GM18907 (cell line): ENCODE results near the gene IL20.

ENCODE experiments used
- ATAC-seq: cut with Tn5 transposase; IDR thresholded peaks from one replicate; pipeline ENCODE4 v1.9.1; 2021; ENCODE audit warnings: mild to moderate bottlenecking, moderate library complexity; ENCODE audit not compliant: unreplicated experiment

IL20 gene

GRCh38 chr1:206873603-206874188 is 8.3 kb downstream of the IL20 start:
- ATAC-seq, result no peak

GRCh38 chr1:206875752-206876377 is 10.4 kb downstream of the IL20 start:
- no peak for ATAC-seq

DNA sequence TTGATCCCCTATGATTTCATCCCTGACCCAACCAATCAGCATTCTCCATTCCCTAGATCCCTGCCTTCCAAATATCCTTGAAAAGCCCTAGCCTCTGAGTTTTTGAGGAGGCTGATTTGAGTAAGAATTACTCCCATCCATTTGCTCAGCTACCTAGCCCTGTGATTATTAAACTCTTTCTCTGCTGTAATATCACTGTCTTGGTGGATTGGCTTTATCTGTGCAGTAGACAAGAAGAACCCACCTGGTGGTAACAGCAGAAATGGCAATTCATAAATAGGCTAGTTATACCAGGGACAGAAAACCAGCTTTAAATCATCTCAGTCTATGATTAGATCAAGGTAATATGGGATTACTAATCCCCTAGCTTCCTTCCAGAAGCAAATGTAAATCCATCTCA is 13.0 kb downstream of the IL20 start:
- no peak for ATAC-seq

GRCh38 chr1:206880314-206880713 is 14.9 kb downstream of the IL20 start:
- ATAC-seq, result no peak

DNA sequence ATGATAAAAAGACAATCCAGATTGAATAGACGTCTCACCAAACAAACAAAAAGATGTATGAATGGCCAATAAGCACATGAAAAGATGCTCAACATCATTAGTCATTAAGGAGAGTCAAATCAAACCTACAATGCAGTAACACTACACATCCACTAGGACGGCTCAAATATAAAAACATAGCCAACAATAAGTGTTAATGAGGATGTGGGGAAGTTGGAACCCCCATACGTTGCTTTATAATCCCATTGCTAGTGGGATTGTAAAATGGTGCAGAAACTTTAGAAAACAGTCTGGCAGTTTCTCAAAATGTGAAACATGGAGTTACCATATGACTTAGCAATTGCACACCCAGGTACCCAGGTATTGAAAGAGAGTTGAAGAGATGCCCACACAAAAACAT is 17.1 kb downstream of the IL20 start:
- ATAC-seq, result no peak

DNA sequence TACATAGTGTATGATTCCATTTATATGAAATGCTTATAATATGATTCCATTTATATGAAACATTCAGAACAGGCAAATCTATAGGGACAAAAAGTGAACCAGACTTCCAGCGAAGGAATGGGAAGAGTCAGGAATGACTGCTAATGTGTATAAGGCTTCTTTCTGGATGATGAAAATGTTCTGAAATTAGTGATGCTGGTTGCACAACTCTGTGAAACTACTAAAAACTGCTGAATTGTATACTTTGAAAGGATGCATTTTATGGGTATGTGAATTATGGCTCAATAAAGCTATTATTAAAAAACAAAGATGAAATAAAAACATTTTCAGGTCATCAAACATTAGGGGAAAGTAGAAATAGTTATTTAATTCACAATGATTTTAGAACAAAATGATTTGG is 17.7 kb downstream of the IL20 start:
- no peak for ATAC-seq

DNA sequence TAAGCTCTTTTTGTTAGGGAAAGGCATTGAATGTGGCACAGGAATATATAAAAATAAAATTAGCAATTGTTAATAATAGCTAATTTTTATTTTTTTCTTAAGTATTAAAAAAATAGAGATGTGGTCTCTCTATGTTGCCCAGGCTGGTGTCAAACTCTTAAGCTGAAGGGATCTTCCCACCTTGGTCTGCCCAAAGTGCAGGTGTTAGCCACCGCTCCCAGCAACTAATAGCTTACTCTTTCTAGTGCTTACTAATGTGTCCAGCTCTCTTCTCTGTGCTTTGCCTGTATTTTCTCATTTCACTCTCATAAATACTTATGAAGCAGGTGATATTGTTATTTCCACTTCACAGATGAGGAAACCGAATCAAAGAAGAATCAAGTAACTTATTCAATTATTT is 18.5 kb downstream of the IL20 start:
- no peak for ATAC-seq

DNA sequence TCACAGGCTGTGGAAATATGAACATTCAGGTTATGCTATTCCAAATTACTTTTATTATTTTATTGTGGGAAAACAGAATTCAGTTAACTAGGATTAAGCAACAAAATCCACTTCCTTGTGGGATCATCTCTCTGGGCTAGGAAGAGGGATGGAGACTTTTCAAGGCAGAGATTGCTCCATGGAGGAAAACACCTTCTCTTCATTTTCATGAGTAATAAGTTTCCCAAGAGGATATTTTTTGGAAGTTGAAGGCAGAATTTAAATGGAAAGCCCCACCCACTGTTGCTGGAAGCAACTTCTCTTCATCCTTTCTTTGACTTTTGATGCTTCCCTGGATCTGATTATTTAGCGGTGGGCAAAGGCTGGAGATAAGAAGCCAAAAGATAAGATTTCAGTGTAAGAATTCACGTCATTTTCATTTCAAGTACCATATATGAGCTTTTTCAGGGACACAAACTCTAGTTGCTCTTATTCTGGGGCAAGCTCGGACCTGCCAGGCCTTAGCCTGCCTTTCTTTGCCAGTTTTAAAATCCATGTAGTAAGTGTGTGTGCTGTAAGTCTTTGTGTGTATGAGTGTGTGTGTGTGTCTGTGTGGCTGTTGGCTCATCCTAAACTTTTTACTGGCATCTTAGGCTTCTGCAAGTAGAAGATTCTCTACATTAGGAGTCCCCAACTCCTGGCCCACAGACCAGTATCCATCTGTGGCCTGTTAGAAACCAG is 20.1 kb downstream of the IL20 start:
- ATAC-seq, result no peak

DNA sequence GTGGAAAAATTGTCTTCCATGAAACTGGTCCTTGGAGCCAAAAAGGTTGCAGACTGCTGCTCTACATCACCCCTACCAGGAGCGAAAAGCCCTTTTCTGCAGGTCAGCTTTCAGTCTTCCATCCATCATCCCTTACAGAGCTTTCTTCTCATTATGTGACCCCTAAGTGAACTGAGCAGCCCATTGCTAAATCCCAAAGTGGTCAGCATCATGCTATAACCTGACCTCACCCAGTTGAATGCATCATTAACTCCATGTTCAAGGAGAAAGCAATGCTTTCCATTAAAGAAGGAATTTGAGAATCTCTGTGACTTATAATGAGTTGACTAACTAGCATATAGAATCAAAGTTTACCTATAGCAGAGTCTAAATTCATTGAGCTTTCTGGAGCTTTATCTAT is 21.4 kb downstream of the IL20 start:
- no peak for ATAC-seq

DNA sequence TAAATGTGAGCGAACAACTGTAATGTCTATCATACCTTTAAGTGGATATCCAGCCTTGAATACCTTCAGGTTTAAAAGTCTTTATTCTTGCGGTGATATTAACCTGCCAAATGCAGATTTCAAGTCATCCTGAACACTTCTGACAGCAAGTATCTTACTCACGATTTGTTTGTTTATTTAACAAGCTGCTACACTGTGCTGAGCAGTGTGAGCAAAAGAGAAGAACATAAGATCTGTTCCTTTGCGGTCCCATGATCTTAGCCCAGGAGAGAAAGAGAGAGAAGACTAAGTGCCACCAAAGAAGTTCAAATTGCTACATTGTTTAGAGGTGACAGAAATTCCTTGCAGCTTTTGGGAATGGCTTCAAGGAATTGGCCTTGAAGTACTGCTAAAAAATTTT is 22.3 kb downstream of the IL20 start:
- ATAC-seq, result no peak

- ATAC-seq, result no peak
Measured at GRCh38 chr1:206890125-206891060, 25.0 kb downstream of the IL20 start.

DNA sequence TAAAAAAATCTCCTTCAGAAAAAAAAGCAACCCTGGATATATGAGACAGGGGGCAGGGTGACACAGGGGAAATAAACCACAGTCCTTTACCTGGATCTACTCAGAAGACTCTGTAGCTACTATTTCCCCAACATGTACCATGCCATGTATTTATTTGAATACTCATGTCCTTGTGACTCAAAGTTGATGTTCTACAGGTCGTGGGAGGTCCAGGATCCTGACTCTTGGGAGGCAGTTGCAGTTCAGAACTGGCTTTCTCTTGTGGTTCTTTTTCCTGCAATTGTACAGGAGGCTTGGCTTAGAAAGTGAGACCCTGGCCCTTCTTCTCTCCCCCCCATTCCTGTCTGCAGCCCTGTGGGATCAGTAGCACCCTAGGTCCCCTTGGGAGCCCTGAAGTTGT is 26.0 kb downstream of the IL20 start:
- no peak for ATAC-seq

GRCh38 chr1:206892351-206892984 is 27.0 kb downstream of the IL20 start:
- ATAC-seq, result no peak

DNA sequence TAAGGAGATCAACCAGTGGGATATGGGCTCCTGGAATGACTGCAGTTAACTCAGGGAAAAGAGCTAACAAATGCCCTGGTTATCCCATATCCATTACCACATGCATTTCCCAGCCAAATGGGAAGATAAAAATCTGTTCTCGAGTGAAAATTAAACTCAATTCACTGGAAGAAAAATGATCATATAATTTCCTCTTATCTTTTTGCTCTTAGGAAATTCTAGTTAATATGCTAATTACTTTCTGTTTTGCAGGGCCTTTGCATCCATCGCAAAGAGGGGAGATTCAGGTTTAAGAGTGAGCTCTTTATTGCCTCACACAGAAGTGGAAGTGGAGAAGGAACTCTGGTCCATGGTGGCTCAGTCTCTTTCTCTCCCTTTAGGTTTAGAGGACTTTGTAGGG is 28.0 kb downstream of the IL20 start:
- no peak for ATAC-seq

DNA sequence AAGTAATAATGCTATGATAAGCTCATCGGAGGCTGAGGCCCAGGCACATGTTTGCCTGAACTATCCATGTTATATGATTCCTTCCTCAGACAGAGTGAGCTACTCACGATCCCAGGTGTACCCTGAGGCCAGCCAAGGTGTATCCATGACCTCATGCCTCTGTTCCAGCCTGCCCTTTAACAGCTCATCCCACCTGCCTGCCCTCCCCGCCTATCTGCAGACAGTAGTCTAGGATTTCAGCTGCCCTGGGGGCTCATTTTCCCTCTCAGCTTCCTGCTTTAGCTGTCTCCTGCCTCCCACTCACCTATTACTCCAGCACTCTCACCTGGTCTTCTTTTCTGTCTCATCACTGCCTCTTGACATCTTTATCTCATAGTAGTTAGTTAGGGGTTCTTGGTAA is 29.9 kb downstream of the IL20 start:
- no peak for ATAC-seq

GRCh38 chr1:206895837-206896242 is 30.4 kb downstream of the IL20 start:
- ATAC-seq, result no peak

DNA sequence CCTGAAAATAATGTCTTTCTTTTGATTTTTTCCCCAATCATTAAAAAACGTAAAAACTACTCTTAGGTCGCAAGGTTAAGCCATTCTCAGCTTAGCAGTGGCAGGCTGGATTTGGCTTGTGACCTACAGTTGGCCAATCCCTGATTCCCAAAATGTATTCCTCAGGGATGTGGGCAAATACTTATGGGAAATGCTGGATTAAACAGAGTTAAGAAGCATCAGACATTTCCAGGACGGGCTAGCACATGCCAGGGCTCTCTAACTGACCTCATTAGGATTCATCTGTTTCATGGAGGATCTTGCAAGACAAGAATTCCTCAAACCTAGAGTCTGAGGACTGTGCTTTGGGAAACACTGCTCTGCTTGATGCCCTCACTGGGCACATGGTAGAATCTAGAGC is 30.8 kb downstream of the IL20 start:
- no peak for ATAC-seq

DNA sequence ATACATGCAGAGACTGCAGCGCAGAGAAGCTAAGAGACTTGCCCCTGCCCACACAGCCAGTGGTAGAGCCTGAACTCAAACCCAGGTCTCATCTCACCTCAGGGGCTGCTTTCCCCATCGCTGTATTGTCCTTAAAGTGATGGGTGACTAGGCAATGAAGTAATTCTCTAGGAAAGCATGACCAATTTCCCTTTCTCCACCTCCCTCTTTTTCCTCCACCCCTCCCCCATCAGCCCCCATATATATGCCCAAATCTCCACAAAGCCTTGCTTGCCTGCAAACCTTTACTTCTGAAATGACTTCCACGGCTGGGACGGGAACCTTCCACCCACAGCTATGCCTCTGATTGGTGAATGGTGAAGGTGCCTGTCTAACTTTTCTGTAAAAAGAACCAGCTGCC is 31.8 kb downstream of the IL20 start, which contains the start of gene IL24:
Gene IL24, plus strand, starts transcription at position 269 of the 400 bp plus-strand sequence. CDS start 390 bp downstream, outside the sequence.
- no peak for ATAC-seq

DNA sequence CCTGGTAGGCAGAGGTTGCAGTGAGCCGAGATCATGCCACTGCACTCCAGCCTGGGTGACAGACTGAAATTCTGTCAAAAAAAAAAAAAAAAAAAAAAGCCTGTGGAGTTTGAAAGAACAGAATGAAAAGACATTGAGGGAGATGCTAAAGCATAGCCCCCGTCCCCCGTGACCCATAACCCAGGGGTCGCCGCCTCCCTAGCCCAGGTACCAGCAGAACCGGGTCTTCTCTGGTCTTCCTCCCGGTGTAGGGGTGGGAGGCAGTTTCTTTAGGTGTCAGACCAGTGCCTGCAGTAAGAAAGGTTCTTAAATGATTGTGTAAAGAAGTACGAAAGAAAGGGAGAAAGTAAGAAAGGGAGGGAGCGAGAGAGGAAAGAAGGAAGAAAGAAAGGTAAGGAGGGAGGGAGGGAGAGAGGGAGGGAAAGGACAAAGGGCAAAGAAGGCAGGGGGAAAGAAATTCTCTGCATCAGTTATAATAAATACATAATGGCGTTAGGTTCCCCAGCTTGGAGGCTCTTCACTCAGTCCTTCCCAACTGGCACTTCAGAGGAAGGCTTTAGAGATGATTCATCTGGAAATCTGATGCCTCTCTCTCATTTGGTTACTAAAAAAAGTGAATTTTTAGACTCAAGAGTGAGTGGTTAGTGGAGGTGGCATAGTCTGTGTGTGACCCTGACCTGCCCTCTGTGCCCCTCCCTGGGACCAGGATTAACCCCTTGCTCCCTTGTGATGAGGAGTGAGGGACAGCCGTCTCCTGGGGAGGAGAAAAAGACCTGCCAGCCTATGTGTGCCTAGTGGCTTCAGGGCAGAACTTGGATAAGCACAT is 32.9 kb downstream of the IL20 start:
- ATAC-seq, result no peak

GRCh38 chr1:206898915-206899431 is 33.5 kb downstream of the IL20 start:
- no peak for ATAC-seq
